HG02840 (cell line): ENCODE results near the gene ZBP1.

ENCODE experiments used
- ATAC-seq: cut with Tn5 transposase; IDR thresholded peaks from one replicate; pipeline ENCODE4 v1.9.1; 2021; ENCODE audit warnings: mild to moderate bottlenecking, moderate library complexity, moderate number of reproducible peaks; ENCODE audit not compliant: unreplicated experiment, low FRiP score

The ZBP1 gene

GRCh38 chr20:57658833-57659516 lies 38.7 kb upstream of the ZBP1 start:
- no peak for ATAC-seq

GRCh38 chr20:57658447-57658832 lies 38.2 kb upstream of the ZBP1 start:
- ATAC-seq: no peak

DNA sequence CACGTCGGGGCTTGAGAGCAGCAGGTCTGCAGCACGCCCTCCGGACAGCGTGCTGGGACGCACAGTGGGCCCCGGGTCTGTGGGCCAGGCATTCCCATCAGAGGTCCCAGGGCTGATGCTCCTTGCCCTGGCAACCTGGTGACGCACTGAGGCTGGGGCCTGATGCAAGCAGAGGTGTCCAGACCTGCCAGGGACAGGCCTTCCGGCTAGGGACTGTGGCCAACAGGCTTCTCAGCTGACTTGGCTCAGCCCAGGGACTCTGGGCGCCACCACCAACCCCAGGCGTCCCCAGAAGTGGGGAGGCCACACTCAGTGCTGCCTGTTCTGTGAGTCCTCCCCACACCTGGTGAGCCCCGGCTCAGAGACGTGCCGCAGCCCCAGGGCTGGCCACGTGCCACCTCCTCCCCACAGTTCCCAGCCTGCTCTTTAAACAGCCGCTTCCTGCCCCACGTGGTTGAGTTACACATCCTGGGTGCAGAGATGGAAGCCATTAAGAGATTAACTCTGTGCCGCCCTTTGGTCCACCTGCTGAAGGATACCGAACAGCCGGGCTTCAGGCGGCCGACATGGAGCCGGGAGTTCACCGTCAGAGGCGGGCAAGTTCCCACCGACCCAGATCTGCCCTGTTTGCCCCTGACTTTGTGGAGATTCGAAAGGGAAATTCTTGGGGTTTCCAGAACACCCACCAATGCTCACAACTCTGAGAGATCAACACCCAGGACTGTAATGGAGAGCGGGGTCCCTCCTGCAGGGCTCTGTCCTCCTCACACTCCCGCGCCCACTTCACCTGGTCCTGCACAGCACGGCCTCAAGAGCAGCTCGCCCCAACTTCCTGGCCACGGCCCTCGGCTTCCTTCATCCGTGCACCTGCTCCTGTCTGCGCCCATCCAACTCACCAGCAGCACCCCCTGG lies 37.6 kb upstream of the ZBP1 start:
- no peak for ATAC-seq

GRCh38 chr20:57656821-57657534 lies 36.8 kb upstream of the ZBP1 start:
- no peak for ATAC-seq

DNA sequence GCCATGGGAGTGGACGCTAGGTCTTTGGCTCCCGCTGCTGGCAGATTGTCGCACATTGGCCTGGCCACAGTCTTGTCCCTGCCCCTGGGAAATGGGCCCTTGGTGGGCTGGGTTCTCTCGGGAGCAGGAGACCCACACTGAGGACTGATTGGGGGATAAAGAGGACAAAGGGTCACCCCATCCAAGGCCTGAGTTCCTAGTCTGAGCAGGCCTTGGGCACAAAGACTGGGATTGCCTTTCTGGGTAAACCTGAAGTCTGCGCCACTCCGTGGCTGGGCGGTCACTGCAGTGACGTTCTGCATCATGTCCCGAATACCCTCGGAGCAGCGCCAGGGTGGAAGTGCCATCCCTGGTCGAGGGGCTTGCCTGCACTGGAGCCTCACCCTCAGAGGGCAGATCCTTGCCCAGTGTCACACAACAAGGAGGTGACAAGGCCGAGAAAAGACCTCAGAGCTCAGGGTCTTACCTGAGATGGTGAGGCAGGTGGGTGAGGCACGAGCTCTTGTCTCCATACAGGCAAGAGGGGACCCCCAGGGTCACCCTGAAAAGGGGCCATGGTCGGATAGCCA lies 36.1 kb upstream of the ZBP1 start:
- no peak for ATAC-seq

GRCh38 chr20:57655809-57656155 lies 35.6 kb upstream of the ZBP1 start:
- no peak for ATAC-seq

- no peak for ATAC-seq
Measured at GRCh38 chr20:57654998-57655808, 35.0 kb upstream of the ZBP1 start.

GRCh38 chr20:57654363-57654997 lies 34.3 kb upstream of the ZBP1 start:
- ATAC-seq: peak; percentile 58

- ATAC-seq: no peak
Measured at GRCh38 chr20:57653910-57654309, 33.7 kb upstream of the ZBP1 start.

DNA sequence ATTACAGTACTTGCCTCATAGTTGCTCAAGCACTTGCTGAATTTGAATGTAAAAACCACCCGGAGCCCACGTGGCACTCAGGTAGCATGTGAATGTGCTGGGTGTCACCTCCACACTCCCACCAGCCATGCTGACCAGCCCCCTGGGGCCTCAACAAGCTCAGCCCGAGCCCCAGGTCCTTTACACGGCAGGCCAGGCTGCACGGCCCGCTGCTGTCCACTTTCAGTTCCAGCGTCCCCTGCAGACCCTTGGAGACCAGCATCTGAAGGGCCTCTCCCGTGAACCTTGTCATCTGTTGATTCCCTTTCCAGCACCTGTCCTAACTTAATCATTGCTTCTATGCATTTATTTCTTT lies 33.3 kb upstream of the ZBP1 start:
- no peak for ATAC-seq

DNA sequence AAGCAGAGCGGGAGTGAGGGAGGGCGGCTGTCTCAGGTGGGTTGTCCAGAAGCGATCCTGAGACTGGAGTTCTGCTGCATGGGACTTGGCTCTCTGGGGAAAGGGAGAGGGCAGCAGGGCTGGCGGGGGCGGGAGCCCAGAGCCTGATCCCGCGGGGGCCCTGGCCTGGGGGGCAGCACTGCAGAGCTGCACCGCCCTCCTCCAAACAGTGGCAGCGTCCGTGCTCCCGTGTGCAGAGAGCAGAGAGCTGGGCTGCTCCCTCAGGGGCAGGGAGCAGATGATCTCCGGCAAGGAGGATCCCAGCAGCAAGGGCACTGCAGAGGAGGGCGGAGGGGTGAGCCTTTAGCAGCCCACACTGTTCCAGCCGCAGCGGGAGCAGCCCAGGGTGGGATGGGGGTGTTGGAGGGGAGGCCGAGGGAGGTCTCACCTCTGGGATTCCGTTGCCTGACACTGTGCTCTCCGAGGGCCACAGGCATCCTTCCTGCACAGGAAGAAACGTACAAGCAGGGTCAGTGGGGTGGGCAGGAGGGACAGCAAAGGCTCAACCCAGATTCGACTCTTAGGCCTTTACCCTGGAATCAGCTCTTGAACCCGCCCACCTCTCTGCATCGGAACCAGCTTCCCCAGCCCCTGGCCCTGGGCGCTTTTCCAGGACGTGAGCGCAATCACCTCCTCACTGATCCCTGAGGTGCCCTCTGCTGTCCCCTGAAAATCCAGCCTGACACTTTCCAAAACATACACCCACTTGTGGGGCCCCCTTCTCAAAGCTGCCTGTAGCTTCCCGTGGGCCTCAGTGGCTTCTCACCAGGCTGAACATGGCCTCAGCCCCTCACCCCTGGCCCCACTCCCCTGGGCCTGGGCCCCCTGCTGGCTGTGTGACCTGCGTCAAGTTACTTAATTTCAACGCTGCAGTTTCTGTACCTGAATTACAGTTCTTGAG lies 32.6 kb upstream of the ZBP1 start:
- no peak for ATAC-seq

- ATAC-seq: no peak
Measured at GRCh38 chr20:57651881-57652605, 31.8 kb upstream of the ZBP1 start.

GRCh38 chr20:57650756-57651483 lies 30.7 kb upstream of the ZBP1 start:
- no peak for ATAC-seq

DNA sequence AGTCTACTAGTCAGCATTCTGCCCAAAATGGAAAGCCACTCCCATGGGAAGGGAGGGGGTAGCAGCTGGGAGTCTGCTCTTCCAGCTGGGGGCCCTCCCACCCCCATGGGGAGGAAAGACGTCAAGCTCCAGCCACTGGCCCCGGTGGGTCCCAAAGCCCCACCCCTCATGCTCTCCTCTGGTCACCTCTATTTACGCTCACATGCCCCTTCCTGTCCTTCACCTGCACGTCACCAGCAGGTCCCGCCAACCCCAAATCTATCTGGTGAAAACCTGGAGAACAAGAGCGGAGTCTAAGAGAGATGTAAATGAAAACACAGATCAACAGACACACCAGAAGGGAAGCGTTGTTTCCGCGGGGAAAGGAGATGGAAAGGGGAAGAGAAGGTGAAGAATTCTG lies 30.0 kb upstream of the ZBP1 start:
- ATAC-seq: no peak

DNA sequence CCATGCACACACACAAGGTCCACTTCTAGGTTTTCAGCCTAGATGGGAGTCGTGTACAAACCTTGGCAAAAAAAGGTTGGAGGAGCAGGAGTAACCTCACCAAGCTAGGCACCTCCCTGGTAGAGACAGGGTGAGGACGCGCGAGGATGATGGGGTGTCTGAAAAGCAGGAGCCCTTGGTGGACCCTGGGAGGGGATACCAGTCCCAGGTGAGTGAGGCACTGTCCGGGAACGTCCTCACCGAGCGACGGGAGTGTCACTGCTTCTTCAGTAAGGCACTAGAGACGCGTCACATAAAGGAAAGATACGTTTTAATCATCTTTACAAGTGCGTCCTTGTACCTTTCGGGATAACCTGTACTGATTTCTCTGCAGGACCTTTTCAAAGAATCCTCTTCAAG lies 29.4 kb upstream of the ZBP1 start:
- no peak for ATAC-seq

GRCh38 chr20:57648878-57649616 lies 28.8 kb upstream of the ZBP1 start:
- ATAC-seq: no peak
